Epidermal melanocyte (primary cell): Measurements from ENCODE around the gene PPFIA3.
"Not testable (repeated sequence)": the region's sequence is repeated elsewhere in the genome, so short reads cannot be mapped to it uniquely, and the experiment has no call there.

Source experiments
- DNase-seq: peaks from one replicate; pipeline ENCODE4 v3.0.0; 2011; ENCODE audit warnings: low spot score; ENCODE audit not compliant: insufficient read length

PPFIA3 gene

DNA sequence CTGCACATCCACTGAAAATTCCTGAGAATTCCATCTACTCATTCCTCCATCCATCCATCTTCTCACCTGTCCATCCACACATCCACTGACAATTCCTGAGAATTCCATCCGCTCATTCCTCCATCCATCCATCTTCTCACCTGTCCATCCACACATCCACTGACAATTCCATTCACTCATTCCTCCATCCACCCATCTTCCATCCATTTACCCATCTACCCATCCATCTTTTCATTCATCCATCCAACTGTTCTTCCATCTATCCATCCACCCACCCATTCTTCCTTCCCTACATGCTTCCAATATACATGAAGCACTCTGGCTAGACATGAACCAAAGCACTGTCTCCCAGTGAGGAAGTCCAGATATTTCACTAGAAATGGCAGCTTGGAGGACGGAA lies 53.9 kb downstream of the PPFIA3 start:
- DNase-seq = no peak

DNA sequence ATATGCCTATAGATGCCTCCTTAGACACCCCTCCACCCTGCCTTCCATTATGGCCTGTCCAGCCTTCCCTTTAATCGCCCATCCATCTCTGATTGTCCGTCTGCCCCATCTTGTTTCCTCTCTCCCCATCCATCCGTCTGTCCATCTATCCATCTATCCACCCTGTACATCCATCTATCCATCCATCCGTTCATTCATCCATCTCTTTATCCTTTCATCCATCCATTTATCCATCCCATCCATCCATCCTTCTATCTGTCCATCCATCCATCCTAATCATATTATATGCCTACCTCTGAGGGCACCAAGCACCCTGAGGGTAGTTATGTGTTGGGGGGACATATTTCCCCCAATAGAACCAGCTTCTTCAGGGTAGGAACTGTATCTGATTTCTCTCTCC lies 61.3 kb downstream of the PPFIA3 start:
- DNase-seq = no peak

- DNase-seq = not testable (repeated sequence)
These were observed 62.9 kb downstream of the PPFIA3 start for GRCh38 chr19:49182010-49182847.

DNA sequence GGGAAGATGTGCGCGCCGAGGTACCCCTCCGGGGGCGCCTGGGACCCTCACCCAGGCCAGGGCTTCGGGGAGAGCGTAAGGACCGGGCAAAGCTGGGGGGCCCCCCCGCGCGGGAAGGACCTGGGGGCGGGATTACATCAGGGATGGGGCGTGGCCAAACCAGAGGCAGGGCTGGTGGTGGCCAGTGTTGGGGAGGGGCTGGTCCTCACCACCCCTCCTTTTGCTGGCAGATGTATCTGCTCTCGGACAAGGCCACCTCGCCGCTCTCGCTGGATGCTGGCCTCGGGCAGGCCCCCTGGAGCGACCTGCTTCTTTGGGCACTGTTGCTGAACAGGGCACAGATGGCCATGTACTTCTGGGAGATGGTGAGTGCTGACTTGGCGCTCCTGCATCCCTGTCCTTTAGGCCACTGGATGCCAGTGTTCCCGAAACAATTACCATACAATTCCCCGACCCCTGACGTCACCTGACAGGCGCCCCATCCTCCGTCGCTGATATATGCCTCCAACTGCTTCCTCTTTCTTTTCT lies 63.6 kb downstream of the PPFIA3 start:
- no peak for DNase-seq

DNA sequence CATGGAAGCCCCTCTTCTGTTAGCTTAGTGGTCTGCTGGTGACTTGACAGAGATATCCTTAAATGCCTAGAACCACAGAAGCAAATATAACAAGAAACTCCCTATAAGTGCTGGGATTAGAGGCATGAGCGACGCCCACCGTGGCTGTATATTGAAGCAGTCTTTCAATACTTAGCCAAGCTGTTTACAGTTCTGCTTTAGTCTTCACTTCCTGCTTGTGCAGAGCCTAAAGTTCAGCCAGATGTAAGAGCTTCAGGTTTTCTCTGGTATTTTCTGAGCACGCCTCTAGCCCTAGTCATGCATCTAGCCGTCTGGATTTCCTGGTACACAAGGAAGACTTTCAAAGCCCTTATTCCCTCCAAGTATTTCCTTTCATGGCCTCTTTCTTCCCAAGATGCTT lies 66.8 kb downstream of the PPFIA3 start:
- DNase-seq = no peak

DNA sequence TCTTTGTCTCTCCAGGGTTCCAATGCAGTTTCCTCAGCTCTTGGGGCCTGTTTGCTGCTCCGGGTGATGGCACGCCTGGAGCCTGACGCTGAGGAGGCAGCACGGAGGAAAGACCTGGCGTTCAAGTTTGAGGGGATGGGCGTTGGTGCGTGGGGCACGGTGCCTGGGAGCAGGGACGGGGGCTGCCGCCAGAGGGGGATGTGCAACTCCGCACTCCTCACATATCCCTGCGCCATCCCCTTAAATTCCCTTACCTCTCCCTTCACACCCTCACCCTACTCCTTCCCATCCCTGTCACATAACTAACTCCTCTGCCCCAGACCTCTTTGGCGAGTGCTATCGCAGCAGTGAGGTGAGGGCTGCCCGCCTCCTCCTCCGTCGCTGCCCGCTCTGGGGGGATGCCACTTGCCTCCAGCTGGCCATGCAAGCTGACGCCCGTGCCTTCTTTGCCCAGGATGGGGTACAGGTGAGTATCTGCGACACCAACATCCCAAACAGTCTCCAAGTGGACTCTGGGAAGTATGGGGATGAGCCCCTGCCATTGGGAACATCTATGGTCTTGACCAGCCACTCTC lies 69.4 kb downstream of the PPFIA3 start:
- DNase-seq = no peak

DNA sequence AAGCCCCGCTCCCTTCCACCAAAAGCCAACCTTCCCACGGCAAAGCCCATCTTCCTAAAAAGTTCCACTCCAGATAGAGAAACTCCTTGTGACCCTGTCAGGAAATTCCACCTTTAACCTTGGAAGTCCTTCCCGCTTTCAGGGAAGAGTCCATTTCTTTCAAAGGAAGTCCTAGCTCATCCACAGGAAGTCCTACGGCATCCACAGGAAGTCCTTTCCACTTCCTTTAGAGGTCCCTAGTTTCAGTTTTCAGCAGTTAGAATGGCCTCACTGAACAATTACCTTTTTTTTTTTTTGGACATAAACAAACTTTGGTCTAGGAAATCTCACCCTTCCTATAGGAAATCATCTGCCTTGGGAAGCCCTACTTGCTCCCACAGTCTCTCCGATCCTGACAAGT lies 69.9 kb downstream of the PPFIA3 start:
- DNase-seq = no peak

- DNase-seq = no peak
These were observed 71.4 kb downstream of the PPFIA3 start for GRCh38 chr19:49190781-49191180.

- DNase-seq = no peak
These were observed 74.6 kb downstream of the PPFIA3 start for GRCh38 chr19:49193822-49194394.

GRCh38 chr19:49194408-49194807 lies 75.1 kb downstream of the PPFIA3 start:
- no peak for DNase-seq

GRCh38 chr19:49196527-49197240 lies 77.3 kb downstream of the PPFIA3 start:
- no peak for DNase-seq

DNA sequence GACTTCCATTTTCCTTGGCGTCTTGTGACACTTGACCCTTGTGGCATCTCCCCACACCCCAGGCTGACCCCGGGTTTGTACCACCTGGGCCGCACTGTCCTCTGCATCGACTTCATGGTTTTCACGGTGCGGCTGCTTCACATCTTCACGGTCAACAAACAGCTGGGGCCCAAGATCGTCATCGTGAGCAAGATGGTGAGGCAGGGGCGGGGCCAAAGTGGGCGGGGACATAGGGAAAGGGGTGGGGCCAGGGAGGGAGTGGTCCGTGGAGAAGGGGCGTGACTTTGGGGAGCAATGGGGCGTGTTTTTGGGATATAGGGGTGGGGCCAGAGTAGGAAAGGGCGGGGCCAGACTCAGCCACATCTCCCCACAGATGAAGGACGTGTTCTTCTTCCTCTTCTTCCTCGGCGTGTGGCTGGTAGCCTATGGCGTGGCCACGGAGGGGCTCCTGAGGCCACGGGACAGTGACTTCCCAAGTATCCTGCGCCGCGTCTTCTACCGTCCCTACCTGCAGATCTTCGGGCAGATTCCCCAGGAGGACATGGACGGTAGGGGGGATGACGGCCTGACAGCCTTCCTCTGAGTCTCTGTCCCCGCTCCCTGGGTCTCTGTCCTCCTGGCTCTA lies 81.0 kb downstream of the PPFIA3 start:
- DNase-seq = no peak
